ENCODE data around the gene MAMDC2.

- TF ChIP-seq POLR2A (IDR thresholded peaks at IDR 0.05; ENCODE audit: borderline replicate concordance, extremely low read depth, insufficient read depth, insufficient read length): no peak
- no peak for TF ChIP-seq CEBPB (IDR thresholded peaks at IDR 0.05; ENCODE audit: low read depth)
- TF ChIP-seq CTCF (IDR thresholded peaks at IDR 0.05 in 2 of 3, conservative IDR thresholded peaks at IDR 0.05 in 1 of 3; ENCODE audit: borderline replicate concordance in 1 of 3, insufficient read depth in 1 of 3, low read depth in 2 of 3, low read length in 2 of 3): no peak
- no peak for TF ChIP-seq POLR2AphosphoS5 (IDR thresholded peaks at IDR 0.05; ENCODE audit: low read depth, low read length)
- no peak for TF ChIP-seq ATF3 (IDR thresholded peaks at IDR 0.05)
- no peak for TF ChIP-seq EZH2phosphoT487 (IDR thresholded peaks at IDR 0.05; ENCODE audit: borderline replicate concordance)
- no peak for TF ChIP-seq EZH2 (IDR thresholded peaks at IDR 0.05)
- no peak for TF ChIP-seq MAX (IDR thresholded peaks at IDR 0.05)
These were observed 1.8 kb downstream of the MAMDC2 start for GRCh38 chr9:70045452-70045851.

Measured in HCT116 (cell line).